OCI-LY7 (cell line): ENCODE results near the gene SLC12A8. TPM values are rescaled to one million over a fixed set of nuclear protein-coding genes. Genes with fewer than 3 reads are reported as not detected.

Experiments
- BruUV-seq: library from RNA; stranded (reverse); fragments of 400-500 nt; replicated peaks from 2 replicates; lab custom pipeline; 2021; lab: Mats Ljungman, UMichigan
- CTCF ChIA-PET: fragments of 300-600 bp; sonication (Branson Sonifier 250); formaldehyde crosslinking; loops from one replicate; lab custom pipeline; 2022; ENCODE audit warnings: antibody characterized with exemption; ENCODE audit not compliant: unreplicated experiment; lab: Charles Lee
- POLR2A ChIA-PET: fragments of 300-600 bp; sonication (Branson Sonifier 250); formaldehyde crosslinking; loops from one replicate; lab custom pipeline; 2022; ENCODE audit warnings: antibody characterized with exemption; lab: Charles Lee
- DNase-seq: peaks from one replicate; pipeline ENCODE4 v3.0.0-alpha.2; 2015; ENCODE audit warnings: low spot score
- H2AFZ ChIP-seq: fragments of 200-600 bp; sonication (generic), shearing (Covaris generic); 2 replicates; pipeline ENCODE4 v1.6.1; 2014; ENCODE audit warnings: mild to moderate bottlenecking, antibody characterized with exemption, low read length, moderate library complexity
- H3K27ac ChIP-seq: fragments of 200-600 bp; sonication (generic); 2 replicates; pipeline ENCODE4 v1.5.1; 2014; ENCODE audit warnings: mixed run types, low read depth, mild to moderate bottlenecking, moderate library complexity, low read length, inconsistent platforms; ENCODE audit not compliant: poor library complexity, severe bottlenecking
- H3K36me3 ChIP-seq: fragments of 200-600 bp; sonication (generic); 2 replicates; pipeline ENCODE4 v1.6.1; 2014; ENCODE audit warnings: mild to moderate bottlenecking, antibody characterized with exemption, low read length, moderate library complexity, mixed read lengths; ENCODE audit not compliant: insufficient read depth
- H3K4me1 ChIP-seq: fragments of 200-600 bp; sonication (generic); 2 replicates; pipeline ENCODE4 v1.5.1; 2014; ENCODE audit warnings: mild to moderate bottlenecking, low read length; ENCODE audit not compliant: insufficient read depth, poor library complexity, severe bottlenecking
- H3K4me2 ChIP-seq: fragments of 200-600 bp; sonication (generic); 2 replicates; pipeline ENCODE4 v1.6.1; 2014; ENCODE audit warnings: mild to moderate bottlenecking, low read length
- H3K4me3 ChIP-seq: fragments of 200-600 bp; sonication (generic); 2 replicates; pipeline ENCODE4 v1.5.1; 2014; ENCODE audit warnings: mild to moderate bottlenecking, low read depth, low read length; ENCODE audit not compliant: poor library complexity, severe bottlenecking
- H3K79me2 ChIP-seq: fragments of 200-600 bp; sonication (generic); 2 replicates; pipeline ENCODE4 v1.6.1; 2016; ENCODE audit warnings: low read depth, mild to moderate bottlenecking, low read length, moderate library complexity, mixed read lengths; ENCODE audit not compliant: insufficient read depth
- H3K9me2 ChIP-seq: fragments of 200-600 bp; sonication (generic); 2 replicates; pipeline ENCODE4 v1.6.1; 2016; ENCODE audit warnings: mild to moderate bottlenecking, low read length, mixed read lengths; ENCODE audit not compliant: insufficient read depth
- H3K9me3 ChIP-seq: fragments of 200-600 bp; sonication (generic); 2 replicates; pipeline ENCODE4 v1.6.1; 2014; ENCODE audit warnings: mild to moderate bottlenecking, mixed run types, low read length, mixed read lengths
- H4K20me1 ChIP-seq: fragments of 200-600 bp; sonication (generic); 2 replicates; pipeline ENCODE4 v1.6.1; 2014; ENCODE audit warnings: mild to moderate bottlenecking, antibody characterized with exemption, low read length, moderate library complexity, mixed read lengths; ENCODE audit not compliant: insufficient read depth
- EZH2phosphoT487 ChIP-seq: fragments of 200-600 bp; sonication (generic); IDR thresholded peaks from 2 replicates; pipeline ENCODE4 v1.6.1; 2018; ENCODE audit warnings: low read depth, borderline replicate concordance, mild to moderate bottlenecking, mixed run types, antibody characterized with exemption, low read length, moderate library complexity, mixed read lengths
- intact Hi-C: fragments of 100-400 bp; cut with micrococcal nuclease; formaldehyde crosslinking; loops from one replicate; pipeline ENCODE4 v1.10.0; 2022; ENCODE audit not compliant: unreplicated experiment
- total RNA-seq, 2 experiments: library from RNA; depleted of rRNA in 1 of 2; stranded (reverse); fragments of >200 nt in 1 of 2; shearing (Covaris generic) in 1 of 2; gene quantifications; 2 replicates each; pipeline ENCODE4 v1.2.3, GENCODE V29; 2014 to 2022
- TF ChIP-seq, protein P1 (sequence below): fragments of 200-600 bp; sonication (generic); conservative IDR thresholded peaks from 2 replicates; pipeline ENCODE4 v1.5.1; 2014; ENCODE audit warnings: mild to moderate bottlenecking, antibody characterized with exemption, low read length, moderate library complexity, mixed read lengths

The SLC12A8 gene
- total RNA-seq, 2 experiments from 2014 or later: 0.84 to 1.0 TPM

GRCh38 chr3:125080077-125080476 is 132.5 kb downstream of the SLC12A8 start:
- BruUV-seq: no TSS peak
- DNase-seq: no peak
- intact Hi-C loops: no loop called here
- Histone ChIP-seq H3K4me2 (no peak overlapping the region), H3K4me3 (no peak overlapping the region), H3K4me1 (peaks cover 10% of the 10 kb centered on the region), H3K9me3 (no peaks in the 10 kb centered on the region), H3K79me2 (no peaks in the 10 kb centered on the region), H4K20me1 (no peaks in the 10 kb centered on the region), H2AFZ (no peak overlapping the region), H3K36me3 (no peaks in the 10 kb centered on the region), H3K27ac (no peak overlapping the region), H3K9me2 (no peaks in the 10 kb centered on the region)
- TF ChIP-seq EZH2phosphoT487: no peak
- TF ChIP-seq, protein P1, sequence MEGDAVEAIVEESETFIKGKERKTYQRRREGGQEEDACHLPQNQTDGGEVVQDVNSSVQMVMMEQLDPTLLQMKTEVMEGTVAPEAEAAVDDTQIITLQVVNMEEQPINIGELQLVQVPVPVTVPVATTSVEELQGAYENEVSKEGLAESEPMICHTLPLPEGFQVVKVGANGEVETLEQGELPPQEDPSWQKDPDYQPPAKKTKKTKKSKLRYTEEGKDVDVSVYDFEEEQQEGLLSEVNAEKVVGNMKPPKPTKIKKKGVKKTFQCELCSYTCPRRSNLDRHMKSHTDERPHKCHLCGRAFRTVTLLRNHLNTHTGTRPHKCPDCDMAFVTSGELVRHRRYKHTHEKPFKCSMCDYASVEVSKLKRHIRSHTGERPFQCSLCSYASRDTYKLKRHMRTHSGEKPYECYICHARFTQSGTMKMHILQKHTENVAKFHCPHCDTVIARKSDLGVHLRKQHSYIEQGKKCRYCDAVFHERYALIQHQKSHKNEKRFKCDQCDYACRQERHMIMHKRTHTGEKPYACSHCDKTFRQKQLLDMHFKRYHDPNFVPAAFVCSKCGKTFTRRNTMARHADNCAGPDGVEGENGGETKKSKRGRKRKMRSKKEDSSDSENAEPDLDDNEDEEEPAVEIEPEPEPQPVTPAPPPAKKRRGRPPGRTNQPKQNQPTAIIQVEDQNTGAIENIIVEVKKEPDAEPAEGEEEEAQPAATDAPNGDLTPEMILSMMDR: no peak
- ChIA-PET POLR2A (no interaction called here), CTCF (no interaction called here)

DNA sequence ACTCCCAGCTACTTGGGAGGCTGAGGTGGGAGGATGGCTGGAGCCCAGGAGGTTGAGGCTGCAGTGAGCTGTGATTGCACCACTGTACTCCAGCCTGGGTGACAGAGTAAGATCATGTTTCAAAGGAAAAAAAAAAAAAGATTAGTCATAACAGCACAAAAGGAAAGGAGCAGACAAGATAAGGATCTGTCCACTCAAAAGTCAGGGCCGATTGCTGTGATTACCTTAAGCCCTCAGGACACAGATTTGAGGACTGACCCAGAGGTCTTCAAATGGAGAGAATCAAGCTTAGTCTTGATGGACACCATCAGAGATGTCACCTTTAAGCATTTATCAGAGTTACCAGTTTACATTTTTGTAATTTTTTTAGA is 132.9 kb downstream of the SLC12A8 start:
- no peak for DNase-seq
- BruUV-seq: no TSS peak
- Histone ChIP-seq H3K4me1 (peaks cover 10% of the 10 kb centered on the region), H3K9me3 (no peaks in the 10 kb centered on the region), H3K36me3 (no peaks in the 10 kb centered on the region), H4K20me1 (no peaks in the 10 kb centered on the region), H3K4me3 (no peak overlapping the region), H3K79me2 (no peaks in the 10 kb centered on the region), H3K27ac (no peak overlapping the region), H3K9me2 (no peaks in the 10 kb centered on the region), H3K4me2 (no peak overlapping the region), H2AFZ (no peak overlapping the region)
- ChIA-PET POLR2A (no interaction called here), CTCF (no interaction called here)
- intact Hi-C loops: no loop called here
- TF ChIP-seq, protein P1: no peak
- no peak for TF ChIP-seq EZH2phosphoT487

DNA sequence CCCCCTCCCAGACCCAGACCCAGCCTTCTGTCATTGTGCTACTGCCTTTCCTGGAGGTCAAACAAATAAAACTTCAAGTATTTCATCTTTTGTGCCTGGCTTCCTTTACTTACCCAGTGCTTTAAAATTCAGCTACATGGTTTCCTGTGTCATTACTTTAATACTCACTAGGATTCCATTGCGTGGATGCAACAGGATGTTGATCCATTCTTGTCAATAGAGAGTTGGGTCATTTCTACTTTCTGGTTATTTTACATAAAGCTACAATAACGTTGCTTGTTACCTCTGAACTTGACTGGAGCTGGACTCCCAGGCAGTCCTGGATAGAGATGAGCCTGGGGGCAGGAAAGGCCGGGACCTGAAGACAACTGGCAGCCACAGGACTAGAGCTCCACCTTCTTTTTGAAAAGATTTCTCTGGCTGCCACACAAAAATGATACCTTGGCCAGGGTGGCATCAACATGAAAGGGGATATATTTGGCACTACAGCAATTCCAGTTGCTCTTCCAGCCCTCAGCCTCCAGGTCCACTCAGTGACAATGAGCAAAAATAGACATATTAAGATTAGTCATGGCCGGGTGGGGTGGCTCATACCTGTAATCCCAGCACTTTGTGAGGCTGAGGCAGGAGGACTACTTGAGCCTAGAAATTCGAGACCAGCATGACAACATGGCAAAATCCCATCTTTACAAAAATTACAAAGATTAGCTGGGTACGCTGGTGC is 133.4 kb downstream of the SLC12A8 start:
- Histone ChIP-seq H4K20me1 (no peaks in the 10 kb centered on the region), H3K27ac (no peak overlapping the region), H3K4me2 (no peak overlapping the region), H3K9me2 (no peaks in the 10 kb centered on the region), H2AFZ (no peak overlapping the region), H3K9me3 (no peaks in the 10 kb centered on the region), H3K4me3 (no peak overlapping the region), H3K36me3 (no peaks in the 10 kb centered on the region), H3K4me1 (peaks cover 10% of the 10 kb centered on the region), H3K79me2 (no peaks in the 10 kb centered on the region)
- no peak for DNase-seq
- intact Hi-C loops: no loop called here
- TF ChIP-seq, protein P1: no peak
- TF ChIP-seq EZH2phosphoT487: no peak
- ChIA-PET POLR2A (interaction anchor here (0.6 kb wide), 1 partner anchor 379 kb away, joined by 3 read pairs; no protein-coding TSS in a partner anchor), CTCF (no interaction called here)
- BruUV-seq: no TSS peak
